ENCODE data around the gene ZNF423. TPM values are rescaled to one million over a fixed set of nuclear protein-coding genes. Genes with fewer than 3 reads are reported as not detected.

The ZNF423 gene
- total RNA-seq, 1 experiment from 2014 or later: not detected

GRCh38 chr16:49530427-49530970, 325.4 kb downstream of the ZNF423 start:
- H3K27ac Mint-ChIP-seq (ENCODE audit: unreplicated experiment): no peak overlapping the region
- no peaks in the 10 kb centered on the region for H3K9me3 Mint-ChIP-seq (ENCODE audit: low read depth, unreplicated experiment)
- TF ChIP-seq CTCF (IDR thresholded peaks at IDR 0.05; ENCODE audit: unreplicated experiment): no peak
- H3K36me3 Mint-ChIP-seq (ENCODE audit: insufficient read depth, unreplicated experiment): no peaks in the 10 kb centered on the region
- no TSS peak for BruUV-seq (replicated peaks)
- CTCF ChIA-PET: no interaction called here
- DNase-seq: no peak
- no peak overlapping the region for H3K4me3 Mint-ChIP-seq (ENCODE audit: low read depth, unreplicated experiment)
- intact Hi-C loops (cut with micrococcal nuclease; ENCODE audit: unreplicated experiment): loop anchor here (10.0 kb wide), 1 partner anchor 56 kb away; no protein-coding TSS in a partner anchor
- no peaks in the 10 kb centered on the region for H3K4me1 Mint-ChIP-seq (ENCODE audit: low read depth, unreplicated experiment)
- peaks cover 100% of the 10 kb centered on the region for H3K27me3 Mint-ChIP-seq (ENCODE audit: unreplicated experiment)

DNA sequence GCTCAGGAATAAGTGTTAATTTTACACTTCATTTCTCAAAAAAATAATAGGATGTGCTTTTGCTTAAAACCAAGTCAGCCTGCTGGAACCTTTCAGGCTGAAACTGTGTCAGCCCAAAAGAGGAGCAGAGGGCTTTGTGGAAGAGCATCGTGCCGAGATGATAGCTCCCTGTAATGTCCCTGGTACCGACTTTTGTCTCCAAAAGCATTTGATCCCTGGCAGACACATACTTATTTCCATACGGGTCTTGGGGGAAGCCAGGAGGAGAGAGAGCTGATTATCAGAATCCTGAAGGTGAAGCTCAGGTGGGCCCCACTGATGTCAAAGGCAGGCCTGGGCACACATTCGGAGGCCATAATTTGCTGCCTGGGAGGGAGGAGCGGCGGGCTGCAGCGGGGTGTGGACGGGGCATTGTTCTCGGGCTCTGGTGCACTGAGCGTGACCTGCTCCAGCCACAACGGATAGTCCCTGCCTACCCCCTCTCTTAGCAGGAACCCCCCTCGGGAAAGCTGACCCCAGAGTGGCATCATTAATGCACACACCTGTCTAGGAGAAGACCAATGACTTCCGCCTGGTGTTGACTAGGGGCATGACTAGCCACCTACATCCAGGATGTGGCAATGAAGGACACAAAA, 326.4 kb downstream of the ZNF423 start:
- DNase-seq: no peak
- intact Hi-C loops (cut with micrococcal nuclease; ENCODE audit: unreplicated experiment): loop anchor here (10.0 kb wide), 1 partner anchor 55 kb away; no protein-coding TSS in a partner anchor
- Mint-ChIP-seq H3K4me1 (ENCODE audit: low read depth, unreplicated experiment) (no peaks in the 10 kb centered on the region), H3K9me3 (ENCODE audit: low read depth, unreplicated experiment) (no peaks in the 10 kb centered on the region), H3K27ac (ENCODE audit: unreplicated experiment) (no peak overlapping the region), H3K27me3 (ENCODE audit: unreplicated experiment) (peaks cover 100% of the 10 kb centered on the region), H3K4me3 (ENCODE audit: low read depth, unreplicated experiment) (no peak overlapping the region), H3K36me3 (ENCODE audit: insufficient read depth, unreplicated experiment) (no peaks in the 10 kb centered on the region)
- TF ChIP-seq CTCF (IDR thresholded peaks at IDR 0.05; ENCODE audit: unreplicated experiment): no peak
- no TSS peak for BruUV-seq (replicated peaks)
- CTCF ChIA-PET: no interaction called here

DNA sequence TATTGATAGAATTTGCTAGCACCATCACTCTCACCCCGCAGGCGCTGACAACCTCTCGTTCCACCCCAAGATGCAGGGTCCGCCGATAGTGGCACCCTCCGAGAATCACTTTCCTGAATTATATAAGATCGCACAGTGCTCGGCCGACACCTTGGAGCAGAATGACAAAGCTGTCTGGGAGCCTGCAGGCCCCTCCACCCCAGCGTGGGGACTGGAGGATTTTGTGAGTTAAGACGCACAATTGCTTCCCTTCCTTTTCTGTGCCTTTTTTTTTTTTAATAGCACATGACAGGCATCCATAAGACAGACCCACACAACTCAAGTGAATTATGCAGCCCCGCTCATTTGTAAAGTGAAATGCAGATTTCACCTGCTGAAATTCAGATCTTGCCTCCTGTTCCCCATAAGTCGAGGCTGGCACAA, 327.0 kb downstream of the ZNF423 start:
- H3K27me3 Mint-ChIP-seq (ENCODE audit: unreplicated experiment): peaks cover 98% of the 10 kb centered on the region
- no peak for TF ChIP-seq CTCF (IDR thresholded peaks at IDR 0.05; ENCODE audit: unreplicated experiment)
- H3K27ac Mint-ChIP-seq (ENCODE audit: unreplicated experiment): no peak overlapping the region
- H3K4me3 Mint-ChIP-seq (ENCODE audit: low read depth, unreplicated experiment): no peak overlapping the region
- no peaks in the 10 kb centered on the region for H3K9me3 Mint-ChIP-seq (ENCODE audit: low read depth, unreplicated experiment)
- BruUV-seq (replicated peaks): no TSS peak
- no peaks in the 10 kb centered on the region for H3K4me1 Mint-ChIP-seq (ENCODE audit: low read depth, unreplicated experiment)
- DNase-seq: no peak
- intact Hi-C loops (cut with micrococcal nuclease; ENCODE audit: unreplicated experiment): no loop called here
- no peaks in the 10 kb centered on the region for H3K36me3 Mint-ChIP-seq (ENCODE audit: insufficient read depth, unreplicated experiment)
- CTCF ChIA-PET: no interaction called here

DNA sequence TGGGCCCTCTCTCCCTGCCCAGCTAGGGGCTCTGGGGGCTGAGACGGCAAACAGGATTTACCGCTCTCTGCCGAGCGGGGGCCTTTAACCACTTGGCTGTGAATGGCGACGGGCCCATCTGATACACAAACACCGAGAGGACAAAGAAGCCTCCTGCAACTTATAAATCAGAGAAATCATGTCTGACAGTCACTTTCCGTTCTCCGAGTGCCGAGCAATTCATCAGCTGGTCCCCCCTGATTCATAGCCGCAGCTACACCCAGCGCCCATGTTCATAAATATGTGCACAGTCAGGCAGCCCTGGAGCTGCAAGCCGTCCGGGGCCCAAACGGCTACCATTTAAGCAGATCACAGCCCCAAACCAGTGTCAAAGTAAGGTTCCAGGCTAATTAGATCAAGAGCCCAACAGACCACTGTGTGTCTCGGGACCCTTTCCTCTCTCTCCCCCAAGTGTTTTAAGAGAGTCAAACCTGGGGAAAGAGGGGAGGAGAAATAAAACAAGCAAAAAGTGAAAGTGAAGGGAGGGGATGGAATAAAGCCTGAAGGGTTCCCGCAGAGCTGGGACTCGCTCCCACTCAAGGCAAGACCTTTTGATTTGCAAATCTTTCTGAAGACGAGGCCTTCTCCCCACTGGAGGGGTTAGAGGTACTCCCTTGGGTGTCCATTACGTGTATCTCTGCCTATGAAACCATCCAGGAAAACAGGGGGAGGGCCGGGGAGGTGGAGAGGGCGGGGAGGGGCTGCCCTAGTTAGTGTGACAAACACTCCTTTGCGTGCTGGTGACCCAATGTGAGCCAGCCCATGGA, 327.6 kb downstream of the ZNF423 start:
- intact Hi-C loops (cut with micrococcal nuclease; ENCODE audit: unreplicated experiment): no loop called here
- CTCF ChIA-PET: no interaction called here
- Mint-ChIP-seq H3K36me3 (ENCODE audit: insufficient read depth, unreplicated experiment) (no peaks in the 10 kb centered on the region), H3K27me3 (ENCODE audit: unreplicated experiment) (peaks cover 92% of the 10 kb centered on the region), H3K4me1 (ENCODE audit: low read depth, unreplicated experiment) (no peaks in the 10 kb centered on the region), H3K27ac (ENCODE audit: unreplicated experiment) (no peak overlapping the region), H3K4me3 (ENCODE audit: low read depth, unreplicated experiment) (no peak overlapping the region), H3K9me3 (ENCODE audit: low read depth, unreplicated experiment) (no peaks in the 10 kb centered on the region)
- no peak for TF ChIP-seq CTCF (IDR thresholded peaks at IDR 0.05; ENCODE audit: unreplicated experiment)
- no TSS peak for BruUV-seq (replicated peaks)
- DNase-seq: no peak

All from Calu3 (cell line).